ENCODE measurements around the gene BCL2L11. TPM values are rescaled to one million over a fixed set of nuclear protein-coding genes. Genes with fewer than 3 reads are reported as not detected.

Gene BCL2L11
- total and polyA plus RNA-seq, 9 of the 15 experiments (the other 6 are each of a cell fraction or from before 2014, with no cell fraction given) = 2.2 to 18.8 (median 5.0) TPM

GRCh38 chr2:111121828-111122630 is 1.3 kb downstream of the BCL2L11 start (continued):
- 0 out of 2 replicates have a peak, but pooled peaks have one; percentile 21 for TF ChIP-seq KLF1 (tag; IDR thresholded peaks at IDR 0.05)
- TF ChIP-seq NCOA6 (IDR thresholded peaks at IDR 0.05) = peak; percentile 83
- TF ChIP-seq TRIM24 (IDR thresholded peaks at IDR 0.05) = 0 out of 4 replicates have a peak, but pooled peaks of 1 of the 2 experiments have one; percentile 46
- no peak for TF ChIP-seq ZNF212 (CRISPR knock-in tag; IDR thresholded peaks at IDR 0.05)
- peak; percentile 44 for TF ChIP-seq ZFX (CRISPR knock-in tag; IDR thresholded peaks at IDR 0.05)
- TF ChIP-seq HNRNPL (IDR thresholded peaks at IDR 0.05; ENCODE audit: low read depth, low read length) = peak; percentile 16; the same call in 1 of the 2 replicates
- TF ChIP-seq TAL1 (IDR thresholded peaks at IDR 0.05) = no peak
- peak; percentile 53; the same call in 1 of the 2 replicates for TF ChIP-seq ZBTB17 (CRISPR knock-in tag; IDR thresholded peaks at IDR 0.05)
- TF ChIP-seq RBM34 (IDR thresholded peaks at IDR 0.05; ENCODE audit: borderline replicate concordance, insufficient read depth, low read length) = no peak
- no peak for TF ChIP-seq TFAM (CRISPR knock-in tag; conservative IDR thresholded peaks at IDR 0.05)
- peak; percentile 18; the same call in 1 of the 2 replicates for TF ChIP-seq MTA3 (IDR thresholded peaks at IDR 0.05; ENCODE audit: borderline replicate concordance)
- 0 out of 2 replicates have a peak, but pooled peaks have one; percentile 21 for TF ChIP-seq TCF7 (IDR thresholded peaks at IDR 0.05; ENCODE audit: borderline replicate concordance)
- TF ChIP-seq MNT (conservative IDR thresholded peaks at IDR 0.05) = peak; percentile 78 to 84
- TF ChIP-seq ZNF263 (CRISPR knock-in tag; IDR thresholded peaks at IDR 0.05; ENCODE audit: borderline replicate concordance) = no peak; the same call in 1 of the 2 replicates
- no peak for TF ChIP-seq ZBTB26 (CRISPR knock-in tag; IDR thresholded peaks at IDR 0.05)
- peak; percentile 44; the same call in 1 of the 2 replicates for TF ChIP-seq MBD2 (IDR thresholded peaks at IDR 0.05; ENCODE audit: borderline replicate concordance, low read depth)
- no peak for TF ChIP-seq MITF (IDR thresholded peaks at IDR 0.05)
- TF ChIP-seq SAP30 (IDR thresholded peaks at IDR 0.05; ENCODE audit: borderline replicate concordance, insufficient read depth, low read depth, low read length, poor library complexity, severe bottlenecking) = peak; percentile 39
- TF ChIP-seq RAD21 (CRISPR knock-in tag; conservative IDR thresholded peaks at IDR 0.05 in 1 of 2, IDR thresholded peaks at IDR 0.05 in 1 of 2) = no peak
- peak in 1 of 2 experiments; percentile 88 for TF ChIP-seq E2F6 (IDR thresholded peaks at IDR 0.05; ENCODE audit: borderline replicate concordance in 1 of 2, extremely low read depth in 1 of 2, insufficient read depth in 1 of 2, insufficient read length in 1 of 2, low read depth in 1 of 2, low read length in 1 of 2, poor library complexity in 1 of 2, severe bottlenecking in 1 of 2)
- peak; percentile 61; the same call in 1 of the 2 replicates for TF ChIP-seq NFIC (IDR thresholded peaks at IDR 0.05)
- TF ChIP-seq BCOR (IDR thresholded peaks at IDR 0.05) = no peak
